Measurements from ENCODE around the gene TAS2R41. TPM values are rescaled to one million over a fixed set of nuclear protein-coding genes. Genes with fewer than 3 reads are reported as not detected.

TAS2R41 gene
- total RNA-seq, 6 experiments from 2014 or later = not detected

GRCh38 chr7:143505838-143506237 lies 28.2 kb downstream of the TAS2R41 start:
- Mint-ChIP-seq H3K4me1 (ENCODE audit: low read depth) (peaks cover 51% of the 10 kb centered on the region), H3K27ac (peak overlapping the region; percentile 12; the same call in 1 of the 2 replicates), H3K27me3 (ENCODE audit: insufficient read depth) (peaks cover 1% of the 10 kb centered on the region; the same call in 1 of the 2 replicates), H3K9me3 (no peaks in the 10 kb centered on the region), H3K4me3 (no peak overlapping the region), H3K36me3 (ENCODE audit: low read depth) (peaks cover 6% of the 10 kb centered on the region)
- TF ChIP-seq CTCF (IDR thresholded peaks at IDR 0.05) = no peak
- no peak for DNase-seq

GRCh38 chr7:143507094-143507518 lies 29.4 kb downstream of the TAS2R41 start:
- Mint-ChIP-seq H3K4me1 (ENCODE audit: low read depth) (peaks cover 40% of the 10 kb centered on the region), H3K27me3 (ENCODE audit: insufficient read depth) (peaks cover 1% of the 10 kb centered on the region; the same call in 1 of the 2 replicates), H3K9me3 (no peaks in the 10 kb centered on the region), H3K27ac (peak overlapping the region; percentile 1; the same call in 1 of the 2 replicates), H3K36me3 (ENCODE audit: low read depth) (peaks cover 6% of the 10 kb centered on the region), H3K4me3 (no peak overlapping the region)
- TF ChIP-seq CTCF (IDR thresholded peaks at IDR 0.05) = no peak
- DNase-seq = no peak

- TF ChIP-seq CTCF (IDR thresholded peaks at IDR 0.05) = no peak
- peaks cover 1% of the 10 kb centered on the region; the same call in 1 of the 2 replicates for H3K27me3 Mint-ChIP-seq (ENCODE audit: insufficient read depth)
- no peaks in the 10 kb centered on the region for H3K9me3 Mint-ChIP-seq
- H3K36me3 Mint-ChIP-seq (ENCODE audit: low read depth) = peaks cover 6% of the 10 kb centered on the region
- no peak overlapping the region for H3K4me3 Mint-ChIP-seq
- H3K27ac Mint-ChIP-seq = no peak overlapping the region
- DNase-seq = no peak
- H3K4me1 Mint-ChIP-seq (ENCODE audit: low read depth) = peaks cover 43% of the 10 kb centered on the region
Measured at GRCh38 chr7:143507534-143508055, 29.9 kb downstream of the TAS2R41 start.

GRCh38 chr7:143510854-143511592 lies 33.4 kb downstream of the TAS2R41 start:
- Mint-ChIP-seq H3K36me3 (ENCODE audit: low read depth) (peaks cover 5% of the 10 kb centered on the region), H3K4me3 (no peak overlapping the region), H3K4me1 (ENCODE audit: low read depth) (peaks cover 51% of the 10 kb centered on the region), H3K27me3 (ENCODE audit: insufficient read depth) (peaks cover 1% of the 10 kb centered on the region; the same call in 1 of the 2 replicates), H3K9me3 (no peaks in the 10 kb centered on the region), H3K27ac (no peak overlapping the region)
- TF ChIP-seq CTCF (IDR thresholded peaks at IDR 0.05) = no peak
- DNase-seq = no peak

GRCh38 chr7:143511593-143512047 lies 33.9 kb downstream of the TAS2R41 start:
- H3K4me1 Mint-ChIP-seq (ENCODE audit: low read depth) = peaks cover 46% of the 10 kb centered on the region
- no peaks in the 10 kb centered on the region for H3K36me3 Mint-ChIP-seq (ENCODE audit: low read depth)
- H3K4me3 Mint-ChIP-seq = no peak overlapping the region
- TF ChIP-seq CTCF (IDR thresholded peaks at IDR 0.05) = no peak
- no peak overlapping the region for H3K27ac Mint-ChIP-seq
- no peaks in the 10 kb centered on the region for H3K9me3 Mint-ChIP-seq
- no peak for DNase-seq
- peaks cover 1% of the 10 kb centered on the region; the same call in 1 of the 2 replicates for H3K27me3 Mint-ChIP-seq (ENCODE audit: insufficient read depth)
